ENCODE results near the gene ZNF396. TPM values are rescaled to one million over a fixed set of nuclear protein-coding genes. Genes with fewer than 3 reads are reported as not detected.

The ZNF396 gene
- total and polyA plus RNA-seq, 2 experiments from 2014 or later: 2.8 to 3.8 TPM

GRCh38 chr18:35343488-35343935 lies 33.6 kb downstream of the ZNF396 start:
- Histone ChIP-seq H3K4me3 (peak overlapping the region; percentile 96), H3K27me3 (no peaks in the 10 kb centered on the region), H3K36me3 (peaks cover 20% of the 10 kb centered on the region), H3K4me1 (ENCODE audit: low read depth) (peaks cover 22% of the 10 kb centered on the region), H3K27ac (peak overlapping the region; percentile 100), H3K9me3 (ENCODE audit: low read depth) (no peaks in the 10 kb centered on the region)
- no peak for DNase-seq (ENCODE audit: low read depth in 1 of 2, low spot score in 1 of 2)
- TF ChIP-seq CTCF (IDR thresholded peaks at IDR 0.05; ENCODE audit: low read depth, low read length): no peak

- no peak for TF ChIP-seq CTCF (IDR thresholded peaks at IDR 0.05; ENCODE audit: low read depth, low read length)
- no peaks in the 10 kb centered on the region for H3K9me3 ChIP-seq (ENCODE audit: low read depth)
- H3K4me3 ChIP-seq: no peak overlapping the region
- H3K27me3 ChIP-seq: no peaks in the 10 kb centered on the region
- H3K4me1 ChIP-seq (ENCODE audit: low read depth): no peaks in the 10 kb centered on the region
- H3K36me3 ChIP-seq: peaks cover 80% of the 10 kb centered on the region
- no peak for DNase-seq (ENCODE audit: low read depth in 1 of 2, low spot score in 1 of 2)
- H3K27ac ChIP-seq: no peak overlapping the region
These were observed 39.9 kb downstream of the ZNF396 start for GRCh38 chr18:35337286-35337685.

- Histone ChIP-seq H3K27me3 (no peaks in the 10 kb centered on the region), H3K9me3 (ENCODE audit: low read depth) (no peaks in the 10 kb centered on the region), H3K4me3 (no peak overlapping the region), H3K36me3 (peaks cover 80% of the 10 kb centered on the region), H3K27ac (no peak overlapping the region), H3K4me1 (ENCODE audit: low read depth) (no peaks in the 10 kb centered on the region)
- DNase-seq (ENCODE audit: low read depth in 1 of 2, low spot score in 1 of 2): no peak
- TF ChIP-seq CTCF (IDR thresholded peaks at IDR 0.05; ENCODE audit: low read depth, low read length): no peak
These were observed 41.3 kb downstream of the ZNF396 start for GRCh38 chr18:35335866-35336265.

- H3K4me3 ChIP-seq: no peak overlapping the region
- H3K9me3 ChIP-seq (ENCODE audit: low read depth): no peaks in the 10 kb centered on the region
- H3K27me3 ChIP-seq: no peaks in the 10 kb centered on the region
- no peaks in the 10 kb centered on the region for H3K4me1 ChIP-seq (ENCODE audit: low read depth)
- peak overlapping the region; percentile 26 for H3K27ac ChIP-seq
- TF ChIP-seq CTCF (IDR thresholded peaks at IDR 0.05; ENCODE audit: low read depth, low read length): no peak
- H3K36me3 ChIP-seq: peaks cover 73% of the 10 kb centered on the region
- peak in 1 of 2 donors; percentile 30 for DNase-seq (ENCODE audit: low read depth in 1 of 2, low spot score in 1 of 2)
These were observed 42.3 kb downstream of the ZNF396 start for GRCh38 chr18:35334821-35335220.

GRCh38 chr18:35334212-35334611 lies 42.9 kb downstream of the ZNF396 start:
- Histone ChIP-seq H3K4me3 (no peak overlapping the region), H3K27me3 (no peaks in the 10 kb centered on the region), H3K36me3 (peaks cover 67% of the 10 kb centered on the region), H3K9me3 (ENCODE audit: low read depth) (no peaks in the 10 kb centered on the region), H3K4me1 (ENCODE audit: low read depth) (no peaks in the 10 kb centered on the region), H3K27ac (no peak overlapping the region)
- TF ChIP-seq CTCF (IDR thresholded peaks at IDR 0.05; ENCODE audit: low read depth, low read length): no peak
- no peak for DNase-seq (ENCODE audit: low read depth in 1 of 2, low spot score in 1 of 2)
